GM19438 (cell line): Measurements from ENCODE around the gene PRPF38B.
"Not testable (repeated sequence)": the region's sequence is repeated elsewhere in the genome, so short reads cannot be mapped to it uniquely, and the experiment has no call there.

Experiments used
- ATAC-seq: cut with Tn5 transposase; IDR thresholded peaks from one replicate; pipeline ENCODE4 v1.9.1; 2021; ENCODE audit warnings: low read depth; ENCODE audit not compliant: unreplicated experiment

Gene PRPF38B

DNA sequence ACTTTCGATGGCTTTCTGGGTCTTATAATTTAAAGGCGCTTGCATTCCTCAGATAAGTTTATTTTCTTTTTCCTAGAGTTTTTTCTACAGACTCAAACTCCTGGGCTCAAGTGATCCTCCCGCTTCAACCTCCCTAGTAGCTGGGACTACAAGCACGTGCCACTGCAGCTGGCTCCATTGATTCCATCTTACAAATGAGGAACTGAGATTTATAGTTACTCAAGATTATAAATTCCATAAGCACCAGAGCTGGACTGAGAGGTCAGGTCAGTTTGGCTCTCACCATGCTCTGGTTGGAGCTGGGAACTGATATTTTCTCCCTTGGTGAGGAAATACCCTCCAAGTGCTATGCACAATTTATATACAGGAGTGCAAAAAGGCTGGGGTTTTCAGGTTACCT is 13.4 kb upstream of the PRPF38B start:
- no peak for ATAC-seq

DNA sequence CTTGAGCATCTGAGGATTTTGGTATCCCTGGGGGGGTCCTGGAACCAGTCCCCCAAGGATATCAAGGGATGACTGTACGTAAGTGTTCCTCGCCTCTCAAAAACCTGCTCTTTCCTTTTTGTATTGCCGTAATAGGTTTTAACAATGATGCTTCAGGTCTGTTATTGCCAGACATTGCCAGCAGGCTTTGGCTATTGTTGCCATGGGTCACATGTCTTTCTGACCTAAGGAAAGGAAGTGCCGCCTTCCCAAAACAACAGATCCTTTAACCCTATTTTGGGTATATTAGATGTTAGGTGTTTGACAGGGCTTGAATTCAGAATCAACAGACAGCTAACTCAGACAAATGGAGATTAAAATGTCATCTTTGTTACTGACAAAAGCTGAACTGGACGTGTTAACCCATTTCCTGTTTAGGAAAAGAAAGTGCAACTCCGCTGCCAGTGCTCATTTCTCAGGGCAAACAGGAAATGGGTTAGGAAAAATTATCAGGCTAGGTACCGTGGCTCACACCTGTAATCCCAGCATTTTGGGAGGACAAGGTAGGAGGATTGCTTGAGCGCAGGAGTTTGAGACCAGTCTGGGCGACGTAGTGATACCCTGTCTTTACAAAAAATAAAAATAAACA is 12.4 kb upstream of the PRPF38B start:
- ATAC-seq: no peak

DNA sequence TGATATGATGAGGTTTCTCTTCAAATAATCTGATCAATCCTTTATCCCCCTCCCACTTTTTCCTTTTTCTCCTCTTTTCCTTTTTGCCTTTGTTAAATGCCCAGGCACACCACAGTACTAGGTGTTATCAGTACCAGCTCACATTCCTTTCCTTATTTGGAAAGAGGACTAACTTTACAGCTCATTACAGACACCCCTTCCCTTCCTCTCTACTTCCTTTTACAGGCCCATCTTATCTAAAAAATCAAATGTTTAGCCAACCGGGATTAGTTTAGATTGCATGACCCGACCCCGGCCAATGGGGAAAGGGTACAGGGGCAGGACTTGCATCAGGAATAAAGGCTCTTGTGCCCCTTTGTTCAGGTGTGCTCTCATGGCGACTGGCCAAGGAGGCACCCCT is 10.4 kb upstream of the PRPF38B start:
- ATAC-seq: not testable (repeated sequence)

DNA sequence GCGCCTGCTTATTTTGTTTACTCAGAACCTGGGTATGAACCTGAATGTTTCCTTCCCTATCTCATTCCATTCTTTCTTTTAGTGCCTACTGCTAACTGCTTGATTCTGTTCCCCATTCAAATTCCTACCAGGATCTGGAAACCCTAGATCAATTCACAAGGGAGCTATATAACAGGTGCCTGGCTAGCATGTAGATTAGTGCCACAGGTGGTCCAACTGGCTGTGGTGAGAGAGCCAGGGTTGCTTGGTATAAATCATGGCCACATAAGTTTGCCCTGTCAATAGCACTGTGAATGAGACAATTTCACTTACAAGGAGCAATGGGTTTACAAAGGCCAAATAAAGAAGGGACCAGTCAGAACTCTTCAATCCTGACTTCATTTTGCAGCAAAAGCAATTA is 6.6 kb upstream of the PRPF38B start:
- no peak for ATAC-seq

DNA sequence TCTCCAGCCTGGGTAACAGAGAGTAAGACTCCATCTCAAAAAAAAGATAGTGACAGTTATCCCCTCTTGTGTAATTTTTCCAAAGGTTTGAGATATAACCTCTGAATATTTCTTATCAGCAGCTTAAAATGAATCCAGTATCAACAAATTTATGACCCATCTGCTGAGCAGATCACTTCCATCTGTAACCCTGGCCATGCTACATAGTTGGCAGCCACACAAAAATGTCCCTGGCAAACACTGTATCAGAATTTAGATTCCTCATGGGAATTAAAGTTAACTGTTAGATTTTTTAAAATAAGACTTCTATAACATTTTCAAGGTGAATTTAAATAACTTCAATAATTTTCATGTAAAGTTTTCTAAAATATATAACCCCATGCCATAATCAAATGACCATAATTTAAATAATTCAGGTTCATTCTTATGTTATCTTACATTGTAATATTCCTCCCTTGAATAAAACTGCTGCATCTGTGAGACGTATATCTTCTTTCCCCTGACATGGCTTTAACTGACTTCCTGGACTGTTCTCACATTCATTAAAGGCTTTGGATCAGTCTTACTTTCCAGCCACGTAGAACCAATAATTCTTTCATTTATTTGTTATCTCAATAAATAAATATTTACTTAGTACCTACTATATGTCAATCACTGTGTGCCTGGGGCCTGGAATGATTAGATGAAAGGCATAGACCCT is 5.3 kb upstream of the PRPF38B start:
- no peak for ATAC-seq

DNA sequence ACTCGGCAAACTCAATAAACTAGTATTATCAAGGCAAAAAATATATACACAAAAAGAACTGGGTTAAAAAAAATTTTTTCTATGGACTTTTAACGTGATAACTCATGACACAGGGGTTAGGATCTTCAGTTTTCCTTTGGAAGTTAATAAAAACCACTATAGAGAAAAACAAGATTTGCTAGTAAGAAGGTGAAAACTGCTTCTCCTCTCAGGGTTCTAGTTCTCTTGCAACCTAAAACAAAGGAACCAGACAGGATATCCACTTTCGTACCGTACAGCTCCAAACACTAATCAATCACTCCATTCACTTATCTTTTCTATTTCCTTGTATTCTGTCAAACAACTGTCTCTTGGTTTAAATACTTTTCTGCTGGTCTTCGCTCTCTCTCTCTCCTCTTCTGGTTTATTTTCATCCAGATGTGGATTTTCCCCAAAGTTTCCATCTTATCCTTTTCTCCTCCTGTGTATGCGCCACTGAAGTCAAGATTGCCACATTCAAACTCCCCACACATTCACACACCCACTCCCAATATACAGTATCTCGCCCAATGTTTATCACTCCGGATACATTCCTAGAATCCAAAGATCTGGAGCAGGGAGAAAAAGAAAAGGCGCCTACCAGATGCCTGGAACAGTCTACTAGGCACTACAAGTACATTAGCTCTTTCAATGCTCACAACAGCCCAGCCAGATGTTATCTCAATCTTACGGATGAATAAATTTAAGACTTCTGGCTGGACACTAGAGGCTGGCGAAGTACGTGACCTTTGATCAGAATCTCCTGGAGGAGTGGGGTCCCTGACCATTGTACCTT is 775 bp upstream of the PRPF38B start:
- ATAC-seq: no peak

DNA sequence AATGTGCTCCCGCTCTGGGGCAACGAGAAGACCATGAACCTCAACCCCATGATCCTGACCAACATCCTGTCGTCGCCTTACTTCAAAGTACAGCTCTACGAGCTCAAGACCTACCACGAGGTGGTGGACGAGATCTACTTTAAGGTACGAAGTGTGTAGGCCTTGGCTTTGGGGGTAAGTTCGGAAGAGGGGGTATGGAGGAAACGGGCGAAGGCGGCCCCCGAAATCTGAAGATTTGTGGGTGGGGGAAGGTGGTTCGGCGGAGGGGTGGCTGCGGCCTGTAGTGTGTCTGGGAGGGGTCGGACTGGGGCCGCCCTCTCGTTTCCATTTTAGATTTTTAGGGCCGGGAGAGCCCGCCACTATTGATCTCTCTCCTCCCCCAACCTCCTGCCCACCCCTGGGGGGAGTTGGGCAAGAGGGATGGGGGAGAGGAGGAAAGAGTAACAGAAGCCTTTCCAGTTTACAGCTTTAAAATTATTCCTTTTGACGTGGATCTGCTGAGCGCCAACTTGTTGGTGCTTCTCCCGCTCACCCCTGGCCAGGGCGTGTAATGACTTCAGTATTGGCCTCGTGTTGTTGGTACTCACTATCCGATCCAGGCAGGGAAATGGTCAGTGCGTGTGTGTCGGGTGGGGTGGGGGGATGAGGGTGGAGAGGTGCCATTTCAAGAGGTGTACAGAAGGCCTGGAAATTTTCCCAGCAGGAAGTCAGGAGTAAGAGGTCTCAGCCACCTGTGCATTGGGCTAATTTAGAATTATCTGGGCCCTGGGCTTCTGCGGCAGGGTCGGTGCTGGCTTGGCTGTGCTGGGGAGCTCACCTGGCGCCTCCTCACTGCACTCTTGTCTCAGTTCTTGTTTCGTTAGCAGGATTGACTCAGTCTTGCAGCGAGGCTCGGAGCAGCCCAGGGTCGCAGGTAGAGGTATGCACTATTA is 880 bp downstream of the PRPF38B start:
- peak; percentile 42 for ATAC-seq

DNA sequence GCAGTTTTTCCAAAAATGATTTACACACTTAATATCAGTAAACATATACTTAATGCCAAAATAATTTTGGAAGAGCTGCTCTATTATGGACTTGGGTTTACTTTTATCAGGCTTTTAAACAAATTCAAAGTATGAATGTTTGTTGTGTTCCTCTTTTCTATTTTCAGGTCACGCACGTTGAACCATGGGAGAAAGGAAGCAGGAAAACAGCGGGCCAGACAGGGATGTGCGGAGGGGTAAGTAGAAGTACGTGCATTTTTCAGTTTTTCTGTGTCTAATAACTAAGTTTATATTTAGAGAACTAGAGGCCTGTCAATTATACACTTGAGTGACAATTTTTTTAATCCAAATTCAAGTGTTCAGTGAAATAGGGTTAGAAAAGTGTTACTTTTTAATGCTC is 3.4 kb downstream of the PRPF38B start:
- no peak for ATAC-seq

DNA sequence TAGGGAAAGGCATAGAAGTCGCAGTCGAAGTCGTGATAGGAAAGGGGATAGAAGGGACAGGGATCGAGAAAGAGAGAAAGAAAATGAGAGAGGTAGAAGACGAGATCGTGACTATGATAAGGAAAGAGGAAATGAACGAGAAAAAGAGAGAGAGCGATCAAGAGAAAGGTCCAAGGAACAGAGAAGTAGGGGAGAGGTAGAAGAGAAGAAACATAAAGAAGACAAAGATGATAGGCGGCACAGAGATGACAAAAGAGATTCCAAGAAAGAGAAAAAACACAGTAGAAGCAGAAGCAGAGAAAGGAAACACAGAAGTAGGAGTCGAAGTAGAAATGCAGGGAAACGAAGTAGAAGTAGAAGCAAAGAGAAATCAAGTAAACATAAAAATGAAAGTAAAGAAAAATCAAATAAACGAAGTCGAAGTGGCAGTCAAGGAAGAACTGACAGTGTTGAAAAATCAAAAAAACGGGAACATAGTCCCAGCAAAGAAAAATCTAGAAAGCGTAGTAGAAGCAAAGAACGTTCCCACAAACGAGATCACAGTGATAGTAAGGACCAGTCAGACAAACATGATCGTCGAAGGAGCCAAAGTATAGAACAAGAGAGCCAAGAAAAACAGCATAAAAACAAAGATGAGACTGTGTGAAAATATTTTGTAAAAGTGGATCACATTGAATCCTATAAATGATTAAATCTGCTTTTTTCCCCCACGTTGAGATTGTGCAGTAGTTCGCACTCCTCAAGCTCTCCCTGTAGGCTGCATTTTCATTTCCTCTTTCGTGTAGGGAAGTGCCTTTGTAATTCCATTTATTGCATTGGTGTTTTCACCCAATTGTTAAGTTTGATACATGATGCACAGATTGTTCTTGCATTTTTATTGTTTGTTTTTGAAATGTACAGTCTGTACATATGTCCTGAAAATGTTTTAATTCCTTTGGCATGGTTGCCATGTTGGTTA is 7.5 kb downstream of the PRPF38B start:
- ATAC-seq: no peak

DNA sequence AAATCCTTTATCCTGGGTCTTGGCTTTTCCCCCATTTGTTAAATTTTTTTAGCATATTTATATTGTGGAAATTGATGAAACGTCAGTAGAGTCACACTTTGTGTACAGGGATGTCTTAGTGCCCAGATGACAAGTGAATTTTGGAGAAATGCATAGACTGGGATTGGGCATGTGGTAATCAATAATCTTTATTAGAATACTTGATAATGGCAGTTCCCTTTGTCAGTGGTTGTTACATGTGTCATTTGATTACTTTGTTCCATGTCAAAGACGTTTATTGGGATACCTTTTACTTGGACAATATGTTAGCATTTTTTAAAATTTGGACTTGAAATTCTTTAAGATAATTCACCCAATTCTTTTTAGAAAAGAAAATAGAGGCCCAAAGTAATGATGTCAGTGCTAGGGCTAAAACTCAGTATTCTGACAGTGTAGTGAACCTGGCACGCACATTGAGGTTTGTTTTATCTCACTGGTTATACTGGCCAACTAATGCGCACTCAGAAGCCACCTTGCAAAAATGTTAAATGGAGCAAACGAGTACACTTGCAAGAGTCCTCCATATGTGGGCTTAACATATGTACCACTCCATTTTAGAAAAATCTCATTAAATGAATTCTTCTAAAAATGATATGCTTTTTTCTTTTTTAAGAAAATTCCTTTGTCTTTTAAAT is 9.2 kb downstream of the PRPF38B start:
- no peak for ATAC-seq

DNA sequence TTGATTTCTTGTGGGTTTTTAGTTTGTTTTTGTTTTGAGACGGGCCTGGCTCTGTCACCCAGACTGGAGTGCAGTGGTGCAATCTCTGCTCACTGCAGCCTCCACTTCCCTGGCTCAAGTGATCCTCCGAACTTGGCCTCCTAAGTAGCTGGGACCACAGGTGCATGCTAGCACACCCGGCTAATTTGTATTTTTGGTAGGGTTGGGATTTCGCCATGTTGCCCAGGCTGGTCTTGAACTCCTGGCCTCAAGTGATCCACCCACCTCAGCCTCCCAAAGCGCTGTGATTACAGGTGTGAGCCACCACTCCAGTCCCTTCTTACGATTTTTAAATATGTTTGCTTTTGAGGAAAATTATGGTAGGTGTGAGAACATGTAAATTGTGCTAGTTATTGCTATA is 10.0 kb downstream of the PRPF38B start:
- not testable (repeated sequence) for ATAC-seq

DNA sequence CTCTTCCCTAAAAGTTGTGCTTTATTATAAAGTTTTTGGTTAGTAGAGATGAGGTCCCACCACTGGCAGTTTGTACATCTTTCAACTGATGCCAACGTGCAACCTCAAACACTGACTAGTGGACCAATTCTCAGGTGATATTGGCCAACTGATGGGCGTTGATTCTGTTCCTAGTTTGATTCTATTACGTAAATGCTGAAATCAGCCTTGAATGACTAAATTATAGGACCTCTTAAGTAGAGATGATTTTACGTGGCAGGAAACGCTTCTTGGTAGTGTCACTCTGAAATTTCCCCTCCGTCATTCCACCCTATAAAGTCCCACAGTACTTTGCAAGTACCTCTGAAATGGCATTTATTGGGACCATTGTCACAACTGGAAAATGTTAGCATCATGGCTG is 11.8 kb downstream of the PRPF38B start:
- ATAC-seq: no peak

DNA sequence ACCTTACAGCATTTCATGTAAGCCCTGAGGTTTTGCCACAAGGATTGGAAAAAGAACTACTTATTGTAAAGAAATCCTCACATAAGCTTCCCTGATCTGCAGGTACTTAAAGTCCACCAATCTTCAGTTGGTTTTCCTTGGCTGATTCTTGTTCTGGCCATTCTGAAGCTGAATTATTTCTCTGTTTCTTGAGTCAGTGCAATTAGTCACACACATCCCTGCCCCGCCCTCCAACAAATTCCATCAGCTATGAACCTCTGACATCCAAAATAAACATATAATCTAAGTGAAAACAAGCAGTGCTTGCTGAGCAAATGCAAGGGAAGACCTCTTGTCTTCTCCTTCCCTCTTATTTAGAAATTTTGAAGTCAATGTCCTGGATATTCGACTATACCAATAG is 12.4 kb downstream of the PRPF38B start:
- ATAC-seq: no peak

DNA sequence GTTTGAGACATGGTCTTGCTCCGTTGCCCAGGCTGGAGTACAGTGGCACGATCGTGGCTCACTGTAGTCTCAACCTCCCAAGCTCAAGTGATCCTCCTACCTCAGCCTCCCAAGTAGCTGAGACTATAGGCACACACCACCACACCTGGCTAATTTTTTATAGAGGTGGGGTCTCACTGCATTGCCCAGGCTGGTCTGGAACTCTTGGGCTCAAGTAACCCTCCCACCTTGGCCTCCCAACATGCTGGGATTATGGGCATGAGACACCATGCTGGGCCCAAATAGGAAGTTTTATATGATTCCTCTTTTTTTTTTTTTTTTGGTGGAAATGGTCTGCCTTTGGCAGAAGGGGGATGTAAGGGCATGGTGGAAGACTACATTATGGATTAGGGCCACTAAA is 14.5 kb downstream of the PRPF38B start:
- no peak for ATAC-seq

DNA sequence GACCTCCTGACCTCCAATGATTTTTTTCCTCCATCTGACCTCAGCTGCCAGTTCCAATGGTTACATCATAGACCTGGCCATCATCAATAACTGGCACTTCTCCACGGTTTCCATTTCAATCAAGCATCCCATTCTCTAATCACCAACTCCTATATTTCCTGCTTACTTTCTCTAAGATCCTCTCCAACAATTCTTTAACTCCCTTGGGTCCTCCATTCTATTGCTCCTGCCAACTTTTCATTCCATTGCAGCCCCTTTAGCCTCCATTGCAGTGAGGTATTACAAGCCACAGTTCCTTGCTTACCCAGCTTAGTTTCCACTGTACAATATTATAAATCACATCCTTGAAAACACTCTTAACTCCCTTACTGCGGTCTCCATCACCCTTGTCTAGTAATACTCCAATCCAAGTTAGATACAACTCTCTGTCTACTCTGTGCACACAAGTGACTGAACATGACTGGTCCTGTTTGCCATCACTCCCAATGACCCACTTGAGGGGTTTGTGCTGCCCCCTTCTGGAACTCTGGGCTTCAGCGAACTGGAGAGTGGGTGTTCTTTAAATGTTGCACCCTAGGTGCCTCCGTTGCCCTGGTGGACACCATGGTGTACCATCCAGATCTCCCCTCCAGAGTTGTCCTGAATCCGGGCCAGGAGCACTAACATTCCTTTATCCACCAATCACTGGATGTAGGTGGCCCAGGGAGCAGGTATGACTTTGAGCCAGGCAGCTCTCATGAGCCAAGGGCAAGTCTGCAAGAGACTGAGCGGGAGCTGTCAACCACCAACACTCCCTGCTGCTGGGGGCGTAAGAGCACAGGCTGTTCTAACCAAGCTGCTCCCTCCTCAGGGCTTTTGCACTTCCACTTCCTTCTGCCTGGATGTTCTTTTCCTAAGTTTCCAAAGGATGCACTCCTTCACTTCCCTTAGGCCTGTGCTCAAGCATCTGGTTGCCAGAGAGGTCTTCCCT is 16.9 kb downstream of the PRPF38B start:
- ATAC-seq: no peak

DNA sequence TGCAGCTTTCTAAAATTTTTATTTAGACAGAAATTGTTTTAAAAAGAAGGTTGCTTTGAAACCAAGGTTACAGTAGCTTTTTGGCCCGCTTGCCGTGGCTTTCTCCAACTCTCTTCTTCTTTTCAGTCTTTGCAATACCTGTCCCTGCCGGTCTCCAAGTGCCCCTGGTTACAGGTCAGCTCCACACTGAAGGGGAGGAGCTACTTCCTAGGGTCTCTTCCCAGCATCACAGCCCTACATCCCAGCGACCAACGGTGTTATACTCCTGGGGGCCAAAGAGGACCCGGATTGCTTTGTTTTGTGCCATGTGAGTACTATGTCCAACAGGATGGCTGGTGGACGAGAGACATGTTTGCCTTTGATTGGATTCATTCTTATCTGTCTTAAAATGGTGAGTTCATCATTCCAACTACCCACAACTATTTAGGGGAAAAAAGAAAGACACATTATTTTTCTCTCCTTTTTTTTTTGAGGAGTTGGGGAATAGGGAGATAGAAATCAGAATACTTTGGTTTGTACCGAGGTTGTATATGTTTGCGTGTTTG is 20.6 kb downstream of the PRPF38B start, which contains the start of gene FNDC7:
FNDC7 (plus strand) TSS at position 303 of the 545 bp plus-strand sequence; CDS start at position 329, 26 bp downstream.
- no peak for ATAC-seq

DNA sequence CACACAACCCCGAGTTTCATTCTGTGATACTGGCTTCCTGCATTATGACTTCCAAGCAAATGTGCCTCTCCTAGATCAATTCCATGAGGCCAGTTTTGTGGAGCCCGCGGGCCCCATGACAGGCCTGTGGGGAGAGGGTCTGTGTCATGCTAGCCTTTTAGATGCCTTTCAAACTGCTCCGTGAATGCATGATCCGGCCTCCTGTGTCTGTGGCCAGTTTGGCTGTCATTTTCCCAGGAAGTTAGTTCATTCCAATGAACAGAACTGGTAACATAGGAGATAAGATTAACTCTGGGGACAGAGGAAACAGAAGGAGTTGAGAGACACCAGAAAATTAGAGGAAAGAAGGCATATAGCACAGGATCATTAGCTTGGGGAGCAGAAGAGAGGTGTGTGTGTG is 23.8 kb downstream of the PRPF38B start:
- ATAC-seq: no peak
